Neutrophil (primary cell): ENCODE data around the gene ZNF423.

Experiments
- H3K27ac ChIP-seq: fragments of 200-600 bp; sonication (generic); 2 replicates; pipeline ENCODE4 v1.5.1; 2016; ENCODE audit warnings: mild to moderate bottlenecking, moderate library complexity
- H3K27me3 ChIP-seq: fragments of 200-600 bp; sonication (generic); 2 replicates; pipeline ENCODE4 v1.6.0; 2016; ENCODE audit warnings: mild to moderate bottlenecking
- H3K36me3 ChIP-seq: fragments of 200-600 bp; sonication (generic); 2 replicates; pipeline ENCODE4 v1.5.1; 2017
- H3K4me1 ChIP-seq, 2 experiments: fragments of 200-600 bp in 1 of 2; sonication (generic) in 1 of 2; 1 replicate in 1 of 2; 2 replicates in 1 of 2; pipeline versions ENCODE4 v1.5.1 to v1.6.1; 2013 to 2016; ENCODE audit warnings: low read depth in 1 of 2, low read length in 1 of 2, mild to moderate bottlenecking in 1 of 2, moderate library complexity in 1 of 2; ENCODE audit not compliant: control insufficient read depth in 1 of 2, insufficient read depth in 1 of 2
- H3K4me3 ChIP-seq, 2 experiments: fragments of 200-600 bp in 1 of 2; sonication (generic) in 1 of 2; 1 replicate in 1 of 2; 2 replicates in 1 of 2; pipeline ENCODE4 v1.5.1; 2013 to 2016; ENCODE audit warnings: low read depth in 1 of 2, low read length in 1 of 2, mild to moderate bottlenecking in 1 of 2, moderate library complexity in 1 of 2
- H3K9me3 ChIP-seq: fragments of 200-600 bp; sonication (generic); 2 replicates; pipeline ENCODE4 v1.5.1; 2016
- CTCF ChIP-seq: fragments of 200-600 bp; sonication (generic); IDR thresholded peaks from 2 replicates; pipeline ENCODE4 v1.5.1; 2016; ENCODE audit warnings: antibody characterized with exemption

ZNF423 gene

GRCh38 chr16:49786926-49787557 lies 68.9 kb downstream of the ZNF423 start:
- no peak overlapping the region for H3K27ac ChIP-seq
- H3K4me1 ChIP-seq, result no peaks in the 10 kb centered on the region
- no peak overlapping the region for H3K4me3 ChIP-seq
- TF ChIP-seq CTCF, result no peak
- no peaks in the 10 kb centered on the region for H3K9me3 ChIP-seq
- no peaks in the 10 kb centered on the region for H3K36me3 ChIP-seq
- H3K27me3 ChIP-seq, result no peaks in the 10 kb centered on the region

- Histone ChIP-seq H3K4me1 (no peaks in the 10 kb centered on the region), H3K36me3 (no peaks in the 10 kb centered on the region), H3K4me3 (no peak overlapping the region), H3K27me3 (no peaks in the 10 kb centered on the region), H3K9me3 (no peaks in the 10 kb centered on the region), H3K27ac (no peak overlapping the region)
- no peak for TF ChIP-seq CTCF
Observed at GRCh38 chr16:49785970-49786369, 69.9 kb downstream of the ZNF423 start.

- Histone ChIP-seq H3K4me1 (no peaks in the 10 kb centered on the region), H3K27me3 (no peaks in the 10 kb centered on the region), H3K9me3 (no peaks in the 10 kb centered on the region), H3K36me3 (no peaks in the 10 kb centered on the region), H3K4me3 (no peak overlapping the region), H3K27ac (no peak overlapping the region)
- TF ChIP-seq CTCF, result no peak
Observed at GRCh38 chr16:49782405-49782804, 73.5 kb downstream of the ZNF423 start.

GRCh38 chr16:49781401-49781800 lies 74.5 kb downstream of the ZNF423 start:
- Histone ChIP-seq H3K27me3 (no peaks in the 10 kb centered on the region), H3K4me3 (no peak overlapping the region), H3K4me1 (no peaks in the 10 kb centered on the region), H3K36me3 (no peaks in the 10 kb centered on the region), H3K27ac (no peak overlapping the region), H3K9me3 (no peaks in the 10 kb centered on the region)
- TF ChIP-seq CTCF, result no peak

GRCh38 chr16:49780433-49780832 lies 75.5 kb downstream of the ZNF423 start:
- TF ChIP-seq CTCF, result no peak
- Histone ChIP-seq H3K9me3 (no peaks in the 10 kb centered on the region), H3K27ac (no peak overlapping the region), H3K27me3 (no peaks in the 10 kb centered on the region), H3K4me1 (no peaks in the 10 kb centered on the region), H3K4me3 (no peak overlapping the region), H3K36me3 (no peaks in the 10 kb centered on the region)

- no peaks in the 10 kb centered on the region for H3K9me3 ChIP-seq
- no peak overlapping the region for H3K27ac ChIP-seq
- no peaks in the 10 kb centered on the region for H3K27me3 ChIP-seq
- TF ChIP-seq CTCF, result no peak
- H3K4me1 ChIP-seq, result no peaks in the 10 kb centered on the region
- no peaks in the 10 kb centered on the region for H3K36me3 ChIP-seq
- no peak overlapping the region for H3K4me3 ChIP-seq
Observed at GRCh38 chr16:49779979-49780378, 75.9 kb downstream of the ZNF423 start.
